Stimulated activated CD4-positive, alpha-beta T cell treated with anti-CD3 and anti-CD28 coated beads, Interleukin-1b, Interleukin-23, amount 100 ng/mL, for 24 hours (primary cell): ENCODE data around the gene INTS6L.
"Not testable (repeated sequence)": the region's sequence is repeated elsewhere in the genome, so short reads cannot be mapped to it uniquely, and the experiment has no call there.

Source experiments
- DNase-seq, 4 experiments: peaks; one replicate each; pipeline ENCODE4 v3.0.0-alpha.2; 2020; ENCODE audit warnings: low read depth in 4 of 4, low spot score in 1 of 4

The INTS6L gene

GRCh38 chrX:135522132-135522530, 1.7 kb downstream of the INTS6L start:
- DNase-seq = no peak

- no peak for DNase-seq
These were observed 2.6 kb downstream of the INTS6L start for GRCh38 chrX:135522878-135523693.

DNA sequence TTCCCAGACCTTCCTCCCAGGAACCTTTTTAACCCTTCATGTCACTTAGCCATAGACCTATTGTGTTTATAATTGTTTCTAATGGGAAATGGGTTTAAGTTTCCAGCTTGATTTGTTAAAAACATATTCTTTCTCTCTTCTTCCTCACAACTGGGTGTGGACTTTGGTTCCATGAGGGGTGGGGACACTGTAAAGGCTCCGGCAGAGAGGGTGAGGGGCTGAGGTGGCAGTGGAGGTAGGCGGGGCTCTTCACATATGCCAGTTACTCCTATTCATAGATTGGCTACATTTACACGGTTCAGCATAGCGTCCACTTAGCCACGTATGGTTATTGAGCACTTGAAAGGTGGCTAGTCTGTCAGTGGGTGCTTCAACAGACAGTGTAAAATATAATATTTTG, 7.8 kb downstream of the INTS6L start:
- no peak for DNase-seq

GRCh38 chrX:135528756-135529155, 8.3 kb downstream of the INTS6L start:
- no peak for DNase-seq

DNA sequence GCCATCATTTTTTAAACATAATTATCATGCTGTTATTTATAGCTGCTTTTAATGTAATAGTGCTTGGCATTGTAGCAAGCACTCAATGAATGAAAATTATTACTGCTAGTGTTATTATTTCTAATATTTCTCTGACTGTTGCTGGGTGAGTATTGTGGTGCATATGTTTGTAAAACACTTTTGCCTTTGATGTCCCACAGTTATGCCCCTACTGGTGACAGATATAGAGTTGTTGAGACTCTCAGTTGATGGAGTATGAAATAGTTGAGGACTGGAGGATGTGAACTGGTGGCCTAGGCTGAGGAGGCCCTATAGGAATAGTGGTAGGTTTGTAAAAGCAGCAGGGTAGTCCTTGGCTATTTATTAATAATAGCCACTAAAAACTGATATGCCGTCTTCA, 9.6 kb downstream of the INTS6L start:
- no peak for DNase-seq

- DNase-seq = no peak
These were observed 11.4 kb downstream of the INTS6L start for GRCh38 chrX:135531813-135532212.

DNA sequence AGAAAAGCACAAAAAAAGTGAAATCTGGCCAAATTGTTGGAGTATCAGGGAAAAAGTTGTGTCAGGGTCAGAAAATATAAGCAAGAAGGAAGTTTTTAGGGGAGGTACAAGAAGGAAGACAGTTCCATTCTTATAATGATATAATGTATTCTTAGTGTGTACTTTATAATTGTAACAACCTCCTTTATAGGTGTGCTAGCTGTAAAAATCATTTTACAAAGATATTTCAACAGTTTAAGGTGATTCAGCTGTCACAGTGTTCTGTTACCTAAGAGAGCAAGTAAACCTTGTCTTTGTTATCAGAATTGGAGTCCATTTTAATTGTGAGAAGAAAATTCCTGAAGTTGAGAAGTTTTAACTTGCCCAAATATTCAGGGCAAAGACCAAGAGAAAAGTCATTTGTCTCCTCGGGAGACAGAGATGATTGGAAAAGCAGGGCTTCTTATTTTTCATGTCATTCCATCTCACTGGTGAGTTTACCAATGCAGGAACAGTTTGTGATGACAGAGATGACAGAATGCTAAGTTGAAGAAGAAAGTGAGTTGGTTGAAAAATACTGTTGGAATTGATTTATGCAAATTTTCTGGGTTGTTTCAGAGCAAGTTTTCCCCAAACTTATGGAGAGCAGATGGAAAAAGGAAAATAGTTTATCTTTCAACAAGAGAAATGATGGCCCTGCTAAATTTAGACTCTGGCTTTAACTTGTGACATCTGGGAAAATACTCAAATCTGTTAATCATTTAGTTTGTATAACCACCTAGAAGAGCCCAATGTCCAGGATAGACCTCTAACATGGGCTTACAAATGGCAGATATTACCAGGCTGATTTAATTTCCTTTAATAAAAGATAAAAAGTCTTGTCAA, 14.8 kb downstream of the INTS6L start:
- no peak for DNase-seq

DNA sequence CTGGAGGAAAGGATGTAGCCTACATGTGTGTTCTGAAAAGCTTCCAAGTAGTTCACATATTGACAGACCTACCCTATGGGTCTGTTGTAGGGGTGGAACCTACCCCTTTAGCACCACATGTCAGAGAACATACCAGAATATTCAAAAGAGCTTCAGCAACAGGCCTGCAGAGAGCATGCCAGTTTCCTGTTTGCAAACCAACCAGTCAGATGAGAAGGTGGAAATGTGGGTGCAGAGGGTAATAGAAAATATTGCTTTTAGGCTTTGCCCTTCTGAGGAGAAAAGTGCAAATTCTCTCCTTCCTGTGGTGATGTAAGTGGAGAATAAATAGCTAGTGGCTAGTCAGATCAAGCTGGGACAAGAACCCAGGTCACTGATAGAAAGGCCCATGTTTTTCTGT, 16.4 kb downstream of the INTS6L start:
- no peak for DNase-seq

DNA sequence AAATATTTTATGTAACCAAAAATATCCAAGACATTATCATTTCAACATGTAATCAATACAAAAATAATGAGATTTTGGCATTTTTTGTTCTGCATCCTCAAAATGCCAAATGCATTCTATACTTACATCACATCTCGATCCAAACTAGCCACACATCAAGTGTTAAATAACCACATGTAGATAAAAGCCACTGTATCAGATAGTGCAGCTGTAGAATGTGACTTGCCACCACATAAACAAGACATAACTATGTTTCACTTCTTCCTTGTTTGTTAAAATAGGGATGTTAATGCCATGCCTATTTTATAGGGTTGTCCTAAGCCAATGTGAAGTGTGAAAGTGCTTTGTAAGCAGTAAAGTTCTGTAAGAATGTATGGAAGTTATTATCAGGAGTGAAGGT, 20.9 kb downstream of the INTS6L start:
- no peak for DNase-seq

GRCh38 chrX:135543172-135543571, 22.7 kb downstream of the INTS6L start:
- no peak for DNase-seq

- no peak for DNase-seq
These were observed 23.5 kb downstream of the INTS6L start for GRCh38 chrX:135543924-135544323.

- DNase-seq = no peak
These were observed 24.0 kb downstream of the INTS6L start for GRCh38 chrX:135544338-135544948.

GRCh38 chrX:135547767-135548166, 27.3 kb downstream of the INTS6L start:
- DNase-seq = no peak

DNA sequence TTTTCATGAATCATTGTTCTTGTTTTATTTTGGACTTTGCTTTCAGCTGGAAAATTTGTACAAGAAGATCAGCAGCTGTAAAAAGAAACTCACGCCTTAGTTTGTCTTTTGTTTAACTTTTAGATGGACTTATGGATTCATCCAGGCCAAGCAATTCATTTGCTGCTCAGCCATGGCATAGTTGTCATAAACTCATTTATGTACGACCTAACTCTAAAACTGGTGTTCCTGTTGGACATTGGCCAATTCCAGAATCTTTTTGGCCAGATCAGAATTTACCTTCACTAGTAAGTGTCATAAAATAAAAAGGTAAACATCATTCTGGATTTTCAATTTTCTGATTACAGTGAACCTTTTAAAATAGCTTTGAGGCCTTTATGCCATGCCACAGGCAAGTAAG, 29.1 kb downstream of the INTS6L start:
- DNase-seq = no peak

DNA sequence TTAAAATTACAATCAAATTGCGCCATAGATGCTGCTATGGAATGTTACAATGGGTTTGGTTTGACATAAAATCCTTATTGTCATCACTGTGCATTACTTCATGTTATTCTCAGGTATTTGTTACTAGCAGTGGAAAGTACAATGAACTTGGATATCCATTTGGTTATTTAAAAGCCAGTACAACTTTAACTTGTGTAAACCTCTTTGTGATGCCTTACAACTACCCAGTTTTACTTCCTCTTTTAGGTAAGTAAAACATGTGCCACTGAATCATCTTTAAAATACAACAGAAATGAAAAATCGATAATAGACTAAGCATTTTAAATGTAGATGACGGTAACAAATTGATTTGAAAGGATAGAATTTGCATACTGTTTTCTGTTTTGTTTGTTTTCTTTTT, 35.6 kb downstream of the INTS6L start:
- DNase-seq = no peak

- no peak for DNase-seq
These were observed 36.9 kb downstream of the INTS6L start for GRCh38 chrX:135557344-135557743.

DNA sequence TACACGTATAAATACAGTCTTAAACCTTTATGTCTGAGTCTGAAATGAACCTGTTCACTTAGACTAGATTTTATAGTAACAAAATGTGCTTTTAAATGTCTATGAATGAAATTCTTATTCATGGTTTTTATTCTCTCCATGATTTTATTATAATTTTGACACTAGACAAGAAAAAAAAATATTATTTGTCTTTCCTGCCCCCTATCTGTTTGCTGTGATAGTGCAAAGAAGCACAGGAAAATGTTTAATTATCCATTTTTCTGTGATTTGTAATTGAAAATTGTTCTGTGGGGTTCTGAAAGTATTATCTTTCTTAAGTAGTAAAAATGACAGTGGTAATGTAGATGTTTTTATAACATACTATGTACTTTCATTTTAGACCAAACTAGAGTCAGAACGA, 52.0 kb downstream of the INTS6L start:
- DNase-seq = no peak

DNA sequence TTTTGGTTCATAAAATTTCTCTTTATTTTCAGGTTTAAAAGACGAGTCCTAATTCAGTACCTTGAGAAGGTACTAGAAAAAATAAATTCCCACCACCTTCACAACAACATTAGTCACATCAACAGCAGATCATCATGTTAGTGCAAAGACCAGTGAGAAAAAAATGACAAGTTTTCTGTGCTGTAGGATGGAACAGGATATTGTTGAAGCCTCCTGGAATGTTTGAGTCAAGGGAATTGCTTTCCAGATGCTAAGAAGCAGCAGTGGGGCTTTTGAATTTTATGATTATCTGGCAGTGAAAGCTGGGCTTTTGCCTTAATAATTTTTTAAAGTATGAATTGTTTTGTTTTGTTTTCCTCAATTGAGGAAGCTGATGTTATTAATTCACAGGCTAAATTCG, 61.0 kb downstream of the INTS6L start:
- DNase-seq = no peak

- DNase-seq = no peak
These were observed 64.7 kb downstream of the INTS6L start for GRCh38 chrX:135585153-135585552.

DNA sequence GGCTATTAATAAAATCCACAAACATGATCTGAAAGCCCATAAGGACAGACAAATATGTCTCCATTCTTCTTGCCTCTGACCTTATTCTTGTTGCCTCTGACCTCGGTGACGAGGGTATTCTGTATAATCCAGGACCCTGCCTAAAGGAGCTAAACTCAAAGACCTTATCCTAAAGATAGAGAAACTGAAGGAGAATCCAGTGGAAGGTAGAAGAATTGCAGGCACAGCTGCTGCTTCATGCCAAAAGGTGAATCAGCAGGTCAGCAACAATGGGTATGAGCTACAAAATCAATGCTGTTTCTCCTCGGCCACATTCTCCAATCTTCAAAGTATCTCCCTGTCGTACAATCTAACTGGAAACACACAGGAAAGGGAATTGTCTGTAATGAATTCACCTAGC, 71.4 kb downstream of the INTS6L start:
- DNase-seq = no peak

- not testable (repeated sequence) for DNase-seq
These were observed 73.6 kb downstream of the INTS6L start for GRCh38 chrX:135594049-135594448.

GRCh38 chrX:135594453-135594852, 74.0 kb downstream of the INTS6L start:
- DNase-seq = not testable (repeated sequence)
